COLO829 (cell line): ENCODE results near the gene UBXN4.
A peak's percentile ranks its signal among the peaks of the same experiment; 100 is the strongest.
"Not testable (repeated sequence)": the region's sequence is repeated elsewhere in the genome, so short reads cannot be mapped to it uniquely, and the experiment has no call there.

Experiments
- DNase-seq: peaks from one replicate; pipeline ENCODE4 v3.0.0; 2012; ENCODE audit warnings: low spot score

The UBXN4 gene, protein sequence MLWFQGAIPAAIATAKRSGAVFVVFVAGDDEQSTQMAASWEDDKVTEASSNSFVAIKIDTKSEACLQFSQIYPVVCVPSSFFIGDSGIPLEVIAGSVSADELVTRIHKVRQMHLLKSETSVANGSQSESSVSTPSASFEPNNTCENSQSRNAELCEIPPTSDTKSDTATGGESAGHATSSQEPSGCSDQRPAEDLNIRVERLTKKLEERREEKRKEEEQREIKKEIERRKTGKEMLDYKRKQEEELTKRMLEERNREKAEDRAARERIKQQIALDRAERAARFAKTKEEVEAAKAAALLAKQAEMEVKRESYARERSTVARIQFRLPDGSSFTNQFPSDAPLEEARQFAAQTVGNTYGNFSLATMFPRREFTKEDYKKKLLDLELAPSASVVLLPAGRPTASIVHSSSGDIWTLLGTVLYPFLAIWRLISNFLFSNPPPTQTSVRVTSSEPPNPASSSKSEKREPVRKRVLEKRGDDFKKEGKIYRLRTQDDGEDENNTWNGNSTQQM

DNA sequence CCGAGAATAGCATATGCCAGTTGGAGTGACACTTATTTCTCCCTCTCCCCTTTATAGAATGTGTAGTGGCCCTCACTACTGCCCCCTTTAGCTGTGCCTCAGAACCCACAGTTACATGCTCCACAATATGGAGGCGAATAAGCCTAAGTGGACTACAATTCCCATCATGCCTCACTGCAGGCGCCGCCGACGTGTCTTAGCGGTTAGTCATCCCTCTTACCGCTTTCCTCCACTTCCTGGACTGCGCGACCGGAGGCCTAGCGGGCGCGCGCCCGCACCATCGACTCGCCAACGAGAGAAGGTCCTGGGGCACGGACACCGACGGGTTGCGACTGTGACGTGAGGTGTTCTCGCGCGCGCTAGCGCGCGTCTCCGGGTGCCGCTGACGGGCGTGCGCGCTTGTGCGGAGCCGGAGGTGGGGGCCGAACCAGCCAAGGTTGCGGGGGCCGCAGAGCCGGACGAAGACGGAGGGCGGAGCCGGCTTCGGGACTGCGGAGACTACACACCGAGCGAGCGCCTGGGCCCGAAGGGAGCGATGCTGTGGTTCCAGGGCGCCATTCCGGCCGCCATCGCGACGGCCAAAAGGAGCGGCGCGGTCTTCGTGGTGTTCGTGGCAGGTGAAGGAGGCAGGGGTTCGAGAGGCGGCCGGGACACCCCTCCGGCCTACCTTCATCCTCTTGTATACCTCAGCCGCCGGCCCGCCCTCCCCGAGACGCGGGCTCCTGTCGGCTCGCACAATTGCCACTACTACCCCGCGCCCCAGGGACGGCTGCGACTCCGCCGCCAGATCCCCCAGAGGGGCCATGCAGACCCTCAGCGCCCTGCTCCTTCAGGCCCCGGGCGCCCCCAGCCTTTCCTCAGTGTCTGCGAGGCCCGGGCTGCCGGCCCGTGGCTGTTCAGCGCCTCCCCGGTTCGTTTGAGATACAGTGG, at the start of gene UBXN4:
UBXN4 (plus strand) TSS at position 461 of the 930 bp plus-strand sequence; CDS start at position 536, 75 bp downstream.
- DNase-seq: peak; percentile 93

DNA sequence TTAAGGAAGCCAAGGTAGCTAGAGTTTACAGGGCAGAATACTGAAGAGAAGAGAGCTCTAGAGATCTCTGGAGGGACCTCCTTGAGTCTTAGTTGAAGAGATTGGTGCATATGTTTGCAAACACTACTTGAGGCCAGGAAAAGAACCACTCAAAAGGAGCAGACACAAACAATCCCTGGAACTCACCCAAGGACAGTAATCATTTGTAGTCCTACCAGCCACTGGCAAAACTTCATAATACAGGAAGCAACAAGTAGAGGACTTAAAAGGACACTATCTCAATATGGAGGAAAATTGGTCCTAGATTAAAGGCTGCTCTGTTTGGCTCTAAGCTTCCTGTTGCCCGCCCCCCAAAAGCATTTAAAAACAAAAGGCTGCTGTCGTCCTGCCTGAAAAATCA, 46.9 kb upstream of the UBXN4 start:
- peak; percentile 84 for DNase-seq

DNA sequence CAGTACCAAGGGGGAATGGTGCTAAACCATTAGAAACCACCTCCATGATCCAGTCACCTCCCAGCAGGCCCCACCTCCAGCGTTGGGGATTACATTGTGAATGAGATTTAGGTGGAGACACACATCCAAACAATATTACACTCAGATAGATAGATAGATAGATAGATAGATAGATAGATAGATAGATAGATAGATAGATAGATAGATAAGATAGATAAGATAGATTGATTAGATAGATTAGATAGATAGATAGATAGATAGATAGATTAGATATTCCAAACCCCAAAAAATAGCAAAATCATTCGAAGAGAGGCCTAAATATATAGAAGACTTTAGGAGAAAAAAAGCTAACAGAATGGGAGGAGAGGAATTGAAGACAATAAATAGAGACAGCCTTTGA, 42.8 kb upstream of the UBXN4 start:
- DNase-seq: no peak

DNA sequence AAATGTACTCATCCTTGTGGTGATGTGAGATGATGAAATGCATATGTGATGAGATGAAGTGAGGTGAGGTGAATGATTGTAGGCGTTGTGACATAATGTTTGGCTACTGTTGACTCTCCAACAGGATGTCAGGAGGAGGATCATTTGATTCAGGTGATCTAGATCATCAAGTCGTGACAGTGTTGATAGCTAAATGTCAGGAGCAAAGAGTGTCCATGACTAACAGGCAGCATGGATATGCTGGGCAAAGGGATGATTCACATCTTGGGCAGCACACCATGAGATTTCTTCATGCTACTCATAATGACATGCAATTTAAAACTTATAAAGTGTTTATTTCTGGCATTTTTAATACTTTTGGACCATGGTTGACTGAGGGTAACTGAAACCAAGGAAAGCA, 40.2 kb upstream of the UBXN4 start:
- no peak for DNase-seq

DNA sequence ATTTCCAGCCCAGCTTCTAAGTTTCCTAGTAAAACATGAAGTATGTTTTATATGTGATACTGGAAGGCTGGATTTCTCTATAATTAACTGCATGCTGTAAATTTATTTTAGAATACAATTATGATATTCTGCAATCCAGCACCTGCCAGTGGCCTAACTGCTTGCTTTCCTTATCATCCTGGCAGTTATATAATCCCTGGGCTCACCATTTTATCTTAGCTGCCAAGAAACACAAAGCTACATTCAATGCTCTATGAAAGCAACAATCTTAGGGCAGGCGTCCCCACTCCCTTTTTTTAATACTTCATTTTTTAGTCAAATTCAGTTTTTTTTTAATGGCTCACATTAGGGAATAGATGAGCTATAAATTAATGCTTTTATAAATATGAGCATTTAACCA, 38.4 kb upstream of the UBXN4 start:
- no peak for DNase-seq

DNA sequence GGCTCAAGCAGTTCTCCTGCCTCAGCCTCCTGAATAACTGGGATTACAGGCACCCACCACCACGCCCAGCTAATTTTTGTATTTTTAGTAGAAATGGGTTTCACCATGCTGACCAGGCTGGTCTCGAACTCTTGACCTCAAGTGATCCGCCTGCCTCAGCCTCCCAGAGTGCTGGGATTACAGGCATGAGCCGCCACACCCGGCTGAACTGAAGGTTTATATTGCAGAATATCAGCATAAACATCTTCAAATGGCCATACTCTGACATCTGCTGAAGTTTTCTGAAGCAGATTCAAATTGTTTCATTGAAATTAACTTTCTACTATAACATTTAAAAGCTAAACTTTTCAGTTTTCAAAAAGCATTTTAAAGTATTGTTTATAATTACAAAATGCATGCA, 37.6 kb upstream of the UBXN4 start:
- not testable (repeated sequence) for DNase-seq

DNA sequence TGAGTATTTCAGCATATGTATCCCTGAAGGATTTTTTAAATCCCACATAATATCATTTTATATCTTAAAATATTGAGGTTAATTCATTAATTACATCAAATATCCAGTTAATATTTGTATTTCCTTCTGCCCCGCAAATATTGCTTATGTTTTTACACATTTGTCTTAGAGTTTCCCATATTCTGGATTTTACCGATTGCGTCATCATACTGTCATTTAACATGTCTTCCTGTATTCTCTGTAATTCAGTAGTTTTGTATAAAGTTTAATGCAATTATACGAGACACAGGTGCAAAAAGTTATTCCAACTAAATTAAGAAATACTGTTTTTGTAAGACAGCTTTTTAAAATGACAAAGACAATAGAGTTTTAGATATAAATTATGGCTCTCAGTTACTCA, 33.5 kb upstream of the UBXN4 start:
- DNase-seq: no peak

DNA sequence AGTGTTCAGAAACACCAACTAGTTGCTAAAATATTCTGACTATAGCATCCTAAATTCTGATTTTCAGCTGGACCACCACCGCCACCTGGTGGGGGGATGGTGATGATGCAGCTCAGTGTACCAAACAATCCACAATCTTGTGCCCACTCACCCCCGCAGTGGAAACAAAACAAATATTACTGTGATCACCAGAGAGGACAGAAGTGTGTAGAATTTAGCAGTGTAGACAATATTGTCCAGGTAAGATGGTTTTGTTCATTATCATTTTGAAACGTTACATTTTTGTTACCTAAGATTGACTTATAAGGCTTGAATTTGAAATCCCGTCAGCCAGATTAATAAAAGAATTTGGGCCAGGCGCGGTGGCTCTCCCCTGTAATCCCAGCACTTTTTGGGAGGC, 31.7 kb upstream of the UBXN4 start:
- peak; percentile 29 for DNase-seq

DNA sequence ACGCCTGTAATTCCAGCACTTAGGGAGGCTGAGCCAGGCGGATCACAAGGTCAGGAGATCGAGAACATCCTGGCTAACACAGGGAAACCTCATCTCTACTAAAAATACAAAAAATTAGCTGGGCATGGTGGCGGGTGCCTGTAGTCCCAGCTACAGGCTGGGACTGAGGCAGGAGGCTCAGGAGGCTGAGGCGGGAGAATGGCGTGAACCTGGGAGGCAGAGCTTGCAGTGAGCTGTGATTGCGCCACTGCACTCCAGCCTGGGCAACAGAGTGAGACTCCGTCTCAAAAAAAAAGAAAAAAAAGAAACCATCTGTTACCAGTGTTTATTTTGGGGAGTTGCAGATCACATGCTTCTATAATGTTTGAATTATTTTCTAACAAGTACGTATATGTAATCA, 26.6 kb upstream of the UBXN4 start:
- DNase-seq: not testable (repeated sequence)

DNA sequence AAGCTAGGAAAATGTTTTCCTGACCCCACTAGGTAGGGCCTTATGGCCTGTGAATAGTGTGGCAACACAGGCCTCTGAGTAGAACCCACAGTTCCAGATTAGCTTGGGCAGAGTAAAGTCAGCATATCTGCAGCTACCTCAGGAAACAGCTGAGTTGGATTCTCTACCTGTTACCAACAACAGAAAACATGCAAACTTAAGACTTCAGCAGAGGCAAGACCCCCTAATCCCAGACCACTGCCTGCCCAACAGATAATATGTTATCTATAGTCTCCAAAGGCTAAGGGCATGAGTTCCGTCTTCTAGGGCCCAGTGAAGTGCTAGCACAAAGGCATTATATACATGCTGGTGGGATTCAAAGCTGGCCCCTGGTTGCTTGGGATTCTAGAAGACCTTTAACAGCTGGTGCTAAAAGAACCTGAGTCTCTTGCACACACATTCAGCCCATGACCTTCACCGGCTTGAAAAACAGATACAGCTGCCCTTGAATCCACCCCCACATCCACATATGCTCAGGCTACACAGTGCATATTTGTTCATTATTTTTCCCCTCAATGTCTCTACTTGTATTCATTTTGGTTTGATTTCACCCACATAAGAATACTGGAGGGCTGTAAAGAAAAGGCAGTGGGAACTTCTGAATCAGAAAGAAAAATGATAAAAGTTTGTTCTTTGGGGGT, 13.5 kb upstream of the UBXN4 start:
- peak; percentile 40 for DNase-seq

DNA sequence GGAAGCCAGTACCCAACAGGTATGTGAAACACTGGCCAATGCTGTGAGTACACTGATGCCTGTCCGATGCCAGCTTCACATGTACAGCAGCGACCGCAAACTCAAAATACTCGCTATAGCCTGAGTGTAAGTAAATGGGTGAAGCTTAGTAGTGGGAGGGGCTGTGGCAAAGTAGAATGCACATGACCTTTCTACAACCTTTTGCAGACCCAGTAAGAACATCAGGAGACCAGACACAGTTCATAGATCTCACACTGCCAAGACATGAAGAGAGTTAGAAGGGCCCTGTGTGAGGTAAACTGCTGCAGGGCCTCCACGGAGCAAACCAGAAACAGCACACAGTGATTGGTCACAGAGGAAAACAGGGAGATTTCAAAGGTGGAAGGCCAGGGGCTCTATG, 9.1 kb upstream of the UBXN4 start:
- no peak for DNase-seq

DNA sequence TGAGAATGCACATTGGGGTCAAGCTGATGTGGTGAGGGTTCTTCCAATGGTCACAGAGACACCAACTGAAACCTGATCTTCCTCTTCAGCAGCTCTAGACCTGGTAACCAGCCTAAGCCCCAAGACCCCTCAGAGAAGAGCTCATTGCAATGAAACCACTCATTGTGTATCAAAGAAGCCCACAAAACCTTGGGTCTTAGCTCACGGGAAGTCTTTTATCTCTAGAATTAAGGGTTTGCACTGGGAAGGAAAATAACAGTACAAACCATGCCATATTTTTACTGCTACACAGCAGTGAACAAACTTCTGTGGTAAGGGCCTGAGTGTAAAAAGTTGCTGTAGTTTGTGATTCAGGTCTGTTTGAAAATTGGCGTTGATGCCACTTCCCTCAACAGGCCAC, 8.6 kb upstream of the UBXN4 start:
- no peak for DNase-seq

DNA sequence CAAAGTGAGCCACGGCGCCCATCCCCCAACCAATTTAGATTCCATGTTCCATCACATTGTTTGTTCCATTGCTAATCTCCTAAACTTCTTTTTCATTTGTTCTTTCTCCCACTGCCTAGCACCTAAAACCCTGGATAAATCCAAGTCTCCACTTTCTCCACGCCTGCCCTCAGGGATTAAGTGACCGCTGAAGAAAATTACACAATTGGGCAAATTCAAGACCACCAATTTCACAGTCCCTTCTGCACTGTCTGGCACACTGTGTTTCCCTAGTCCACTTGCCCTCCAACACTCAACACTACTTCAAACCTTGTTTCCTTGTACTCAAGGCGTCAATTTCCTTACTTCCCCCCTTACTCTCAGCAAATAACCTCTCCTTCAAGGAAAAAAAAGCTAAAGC, 5.1 kb upstream of the UBXN4 start:
- no peak for DNase-seq

DNA sequence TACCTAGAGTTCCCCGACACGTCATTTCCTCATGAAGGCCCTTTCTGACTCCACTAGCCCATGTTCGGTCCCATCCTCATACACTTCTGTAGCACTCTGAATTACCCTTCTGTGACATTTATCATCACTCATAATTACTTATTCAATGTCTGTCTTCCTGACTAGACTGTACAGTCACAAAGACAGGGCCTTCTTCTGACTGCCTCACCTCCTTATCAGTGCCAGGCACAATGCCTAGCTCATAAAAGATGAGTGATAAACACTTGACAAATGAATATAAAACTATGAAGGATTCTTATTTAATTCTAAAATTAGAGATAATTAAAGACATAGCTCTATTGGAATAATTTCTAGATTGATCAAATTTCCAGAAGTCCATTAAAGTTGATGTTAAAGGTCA, 1.4 kb upstream of the UBXN4 start:
- no peak for DNase-seq

DNA sequence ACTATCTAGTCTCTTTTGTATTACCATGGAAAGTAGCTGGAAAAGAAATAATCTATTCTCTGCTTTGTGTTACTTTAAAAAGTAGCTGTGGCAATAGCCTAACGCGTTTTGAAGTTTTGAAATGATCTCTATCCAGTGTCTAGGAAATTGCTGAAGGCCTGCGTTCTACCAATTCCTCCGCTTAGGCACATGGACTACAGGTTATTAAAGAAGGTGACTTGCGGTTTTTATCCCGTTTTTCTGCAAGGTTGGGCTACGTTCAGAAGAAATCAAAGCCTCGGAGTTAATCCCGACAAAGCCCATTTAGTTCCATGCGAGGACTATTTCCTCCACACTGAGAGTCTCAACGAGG, 636 bp upstream of the UBXN4 start:
- DNase-seq: no peak

DNA sequence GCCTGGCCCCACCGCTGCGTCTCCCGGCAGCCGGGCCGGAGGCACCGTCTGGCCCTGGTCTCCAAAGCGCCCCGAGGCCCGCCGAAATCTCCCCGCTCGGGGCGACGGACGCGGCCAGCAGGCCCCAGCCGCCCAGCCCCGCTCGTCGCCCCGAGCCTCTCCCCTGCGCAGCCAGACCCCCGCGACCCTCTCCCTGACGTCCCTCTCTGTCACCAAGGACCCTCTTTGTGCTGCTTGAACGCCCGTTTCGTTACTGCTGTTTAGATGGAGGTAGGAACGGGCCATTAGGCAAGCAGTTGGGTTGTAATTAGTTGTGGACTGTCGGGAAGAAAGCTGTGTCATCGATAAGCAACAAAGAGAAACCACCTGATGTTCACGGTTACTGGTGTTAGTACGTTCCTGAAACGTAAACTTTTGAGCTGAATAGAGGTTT, 686 bp downstream of the UBXN4 start:
- DNase-seq: peak; percentile 30

DNA sequence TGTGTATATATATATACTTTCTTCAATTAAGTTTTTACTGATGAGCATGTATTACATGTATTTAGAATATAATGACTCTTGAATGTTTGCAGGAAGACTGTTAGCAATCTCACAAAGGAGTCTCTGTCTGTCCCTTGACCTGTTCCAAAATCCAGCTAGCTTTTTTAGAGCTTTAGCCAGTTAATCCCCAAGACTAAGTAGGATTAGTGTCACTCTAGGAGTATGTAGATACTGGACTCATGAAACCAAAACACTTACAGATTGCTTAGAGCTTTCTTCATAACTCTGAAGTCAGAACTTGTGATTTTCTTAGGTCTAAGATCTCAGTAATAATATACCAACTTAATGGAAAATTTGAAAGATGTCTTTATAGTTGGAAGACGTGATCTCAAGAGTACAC, 2.2 kb downstream of the UBXN4 start:
- peak; percentile 45 for DNase-seq

DNA sequence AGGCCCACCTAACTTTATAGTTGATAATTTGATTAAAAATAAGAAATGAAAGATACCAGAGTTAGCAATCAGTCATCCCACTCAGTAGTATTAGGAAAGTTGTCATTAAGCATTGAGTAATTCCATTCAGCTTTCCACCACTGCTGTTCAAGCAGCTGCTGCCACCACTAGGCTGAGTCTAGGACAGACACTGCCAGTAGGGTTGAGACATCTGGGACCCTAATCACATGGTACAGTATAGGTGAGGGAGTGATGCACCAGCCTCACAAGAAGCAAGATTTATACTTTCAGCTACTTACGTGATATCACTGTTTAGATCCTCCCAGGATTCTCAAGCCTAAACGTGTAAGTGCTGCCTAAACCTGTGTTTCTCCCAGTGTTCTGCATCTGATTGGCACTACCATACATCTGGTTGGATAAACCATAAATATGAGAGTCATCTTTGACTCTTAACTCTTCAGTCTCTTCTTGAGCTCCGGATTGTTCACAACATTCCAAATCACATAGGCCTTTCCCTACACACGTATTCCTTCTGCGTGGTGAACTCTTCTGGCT, 3.2 kb downstream of the UBXN4 start:
- DNase-seq: peak; percentile 32

DNA sequence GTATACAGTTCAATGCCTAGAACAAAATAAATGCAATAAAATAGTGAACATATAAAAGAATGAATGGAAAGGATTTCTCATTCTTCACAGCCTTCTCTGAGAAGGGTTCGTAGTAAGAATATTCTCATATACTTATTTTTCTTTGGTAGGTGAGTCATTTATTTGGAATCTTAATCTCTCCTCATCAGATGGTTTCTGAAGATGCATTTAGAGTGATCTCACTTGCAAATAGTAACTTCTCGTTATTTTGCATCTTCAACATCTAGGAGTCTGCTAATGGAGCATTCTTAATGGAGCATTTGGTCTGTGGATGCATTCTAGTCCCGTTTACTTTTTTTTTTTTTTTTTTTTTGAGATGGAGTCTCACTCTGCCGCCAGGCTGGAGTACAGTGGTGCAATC, 3.9 kb downstream of the UBXN4 start:
- peak; percentile 22 for DNase-seq

DNA sequence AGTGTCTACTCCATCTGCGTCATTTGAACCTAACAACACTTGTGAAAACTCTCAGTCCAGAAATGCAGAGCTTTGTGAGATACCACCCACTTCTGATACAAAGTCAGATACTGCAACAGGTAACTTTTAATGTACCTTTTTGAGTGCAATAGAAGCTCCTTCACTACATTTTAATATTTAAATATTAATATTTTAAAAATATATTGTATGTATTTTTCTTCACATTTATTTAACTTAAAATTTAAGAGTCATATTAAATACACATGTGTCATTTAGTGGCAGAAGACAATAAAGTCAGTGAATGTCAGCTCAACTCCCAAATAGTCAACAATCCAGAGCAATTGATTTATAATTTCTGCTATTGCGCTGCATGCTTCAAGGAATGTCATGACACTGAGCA, 13.9 kb downstream of the UBXN4 start:
- DNase-seq: no peak

DNA sequence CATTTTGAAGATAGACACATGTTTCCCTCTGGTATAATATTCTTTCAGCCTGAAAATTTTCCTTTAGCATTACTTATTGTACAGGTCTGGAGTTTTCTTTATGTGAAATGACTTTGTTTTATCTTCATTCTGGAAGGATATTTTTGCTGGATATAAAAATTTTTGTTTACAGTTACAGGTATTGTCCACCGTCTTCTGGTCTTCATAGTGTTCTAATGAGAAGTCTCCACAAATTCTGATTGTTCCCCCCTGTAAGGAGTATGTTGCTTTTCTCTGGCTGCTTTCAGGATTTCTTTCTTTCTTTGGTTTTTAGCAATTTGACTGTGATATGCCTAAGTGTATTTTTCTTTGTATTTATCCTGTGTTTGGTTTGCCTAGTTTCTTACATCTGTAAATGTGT, 15.0 kb downstream of the UBXN4 start:
- DNase-seq: no peak

DNA sequence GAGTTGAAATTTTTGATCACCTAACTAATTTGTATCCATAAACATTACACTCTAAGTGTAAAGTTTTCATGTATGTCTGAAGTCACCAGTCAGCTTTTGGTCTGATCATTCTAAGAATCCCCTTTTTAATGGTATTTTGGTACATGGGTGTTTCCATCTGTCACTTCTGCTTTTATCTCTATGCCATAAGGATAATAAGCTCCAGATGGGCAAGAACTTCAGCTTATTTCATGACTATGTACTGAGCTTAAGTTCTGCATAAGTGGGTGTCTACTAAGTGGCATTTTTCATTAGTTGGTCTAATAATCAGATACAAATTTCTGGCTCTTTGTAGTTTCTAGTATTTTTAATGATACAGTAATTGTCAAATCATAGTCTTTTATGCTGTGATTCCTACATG, 20.4 kb downstream of the UBXN4 start:
- no peak for DNase-seq
